Aorta (tissue), 5 donors: ENCODE results near the gene PLXND1. TPM values are rescaled to one million over a fixed set of nuclear protein-coding genes. Genes with fewer than 3 reads are reported as not detected.
A peak's percentile ranks its signal among the peaks of the same experiment; 100 is the strongest.

Experiments
- ATAC-seq: fragments of 200-7000 bp; cut with Tn5 transposase; one replicate; pipeline ENCODE4 v1.9.1; 2022; ENCODE audit warnings: moderate library complexity; ENCODE audit not compliant: low FRiP score
- DNase-seq, 2 donors: peaks; one replicate each; pipeline ENCODE4 v3.0.0-alpha.2; 2020
- H3K27ac ChIP-seq, 2 donors: one replicate each; pipeline ENCODE4 v1.5.1; 2013; ENCODE audit warnings: low read length in 2 of 2, mild to moderate bottlenecking in 2 of 2, moderate library complexity in 2 of 2, control low read depth in 1 of 2, inconsistent platforms in 1 of 2, low read depth in 1 of 2
- H3K27me3 ChIP-seq, 2 donors: one replicate each; pipeline ENCODE4 v1.6.1; 2013; ENCODE audit warnings: control low read depth in 1 of 2, low read length in 1 of 2, mild to moderate bottlenecking in 1 of 2, moderate library complexity in 1 of 2; ENCODE audit not compliant: insufficient read depth in 2 of 2, control insufficient read depth in 1 of 2
- H3K36me3 ChIP-seq, 2 donors: one replicate each; pipeline ENCODE4 v1.6.1; 2013; ENCODE audit warnings: control low read depth in 1 of 2, low read length in 1 of 2, mild to moderate bottlenecking in 1 of 2; ENCODE audit not compliant: insufficient read depth in 2 of 2, control insufficient read depth in 1 of 2
- H3K4me1 ChIP-seq, 2 donors: one replicate each; pipeline ENCODE4 v1.6.1; 2013; ENCODE audit warnings: low read length in 2 of 2, control low read depth in 1 of 2, mild to moderate bottlenecking in 1 of 2, moderate library complexity in 1 of 2; ENCODE audit not compliant: insufficient read depth in 2 of 2, control insufficient read depth in 1 of 2
- H3K4me3 ChIP-seq, 2 donors: one replicate each; pipeline ENCODE4 v1.5.1; 2013; ENCODE audit warnings: low read length in 2 of 2, control low read depth in 1 of 2, mild to moderate bottlenecking in 1 of 2
- H3K9me3 ChIP-seq: one replicate; pipeline ENCODE4 v1.6.1; 2013; ENCODE audit warnings: mild to moderate bottlenecking, low read length; ENCODE audit not compliant: control insufficient read depth
- WGBS, 2 donors: extraction: QIAGEN DNeasy Blood & Tissue Kit; methylation state at CpG; one replicate each; pipeline ENCODE4 v1.1.7; 2013; 5-methylcytosine and 5-hydroxymethylcytosine counted together
- intact Hi-C, 2 donors: fragments of 100-400 bp; cut with DNase I; formaldehyde crosslinking; loops; one replicate each; pipeline versions ENCODE4 v1.14.2 to v1.15.0; 2022
- polyA plus RNA-seq, 2 donors: library from polyadenylated mRNA; stranded (reverse); fragments of 200-250 nt; gene quantifications; one replicate each; pipeline ENCODE4 v1.2.3, GENCODE V29; 2013
- total RNA-seq, 2 donors: library from RNA; stranded (reverse); fragmentation: NEBNext Ultra II Directional; extraction: Animal tissue kit (Norgen Biotek cat#: 25700); gene quantifications; one replicate each; pipeline ENCODE4 v1.2.1, GENCODE V29; 2021
- donor health status: healthy with polysubstance abuse.
- donor health status: Bipolar disorder and iron deficiency.
- donor health status: DM: no; HTN: no; CAD: no.
- donor health status: DM: no; HTN: no; CAD: no.
- donor health status: DM: yes; HTN: yes; CAD: no.

PLXND1 gene
- total and polyA plus RNA-seq, 4 donors, result 55.5 to 358 (median 163) TPM

- ATAC-seq (no peak), DNase-seq (no peak)
- intact Hi-C loops, result loop anchor here (5.0 kb wide), 2 partner anchors 37 to 73 kb away; no protein-coding TSS in a partner anchor
- Histone ChIP-seq H3K27ac (peak overlapping the region in 1 of 2 donors; percentile 8), H3K4me3 (no peak overlapping the region), H3K9me3 (no peaks in the 10 kb centered on the region), H3K27me3 (no peaks in the 10 kb centered on the region), H3K4me1 (no peaks in the 10 kb centered on the region), H3K36me3 (no peaks in the 10 kb centered on the region)
- WGBS, 2 donors, result 90 to 95% methylated on average over 21 of the region's 21 CpGs
Observed at GRCh38 chr3:129564981-129565644, 41.4 kb downstream of the PLXND1 start.

GRCh38 chr3:129563850-129564535 lies 42.5 kb downstream of the PLXND1 start:
- intact Hi-C loops, result loop anchor here (5.0 kb wide), 2 partner anchors 38 to 72 kb away; no protein-coding TSS in a partner anchor
- DNase-seq (no peak), ATAC-seq (no peak)
- no peaks in the 10 kb centered on the region for H3K27me3 ChIP-seq
- no peaks in the 10 kb centered on the region for H3K4me1 ChIP-seq
- peak overlapping the region in 1 of 2 donors; percentile 49 for H3K27ac ChIP-seq
- H3K9me3 ChIP-seq, result no peaks in the 10 kb centered on the region
- WGBS, 2 donors, result 47 to 53% methylated on average over 8 of the region's 8 CpGs
- H3K36me3 ChIP-seq, result no peaks in the 10 kb centered on the region
- H3K4me3 ChIP-seq, result no peak overlapping the region

- DNase-seq, result no peak
- Histone ChIP-seq H3K27me3 (no peaks in the 10 kb centered on the region), H3K27ac (no peak overlapping the region), H3K4me3 (no peak overlapping the region), H3K36me3 (no peaks in the 10 kb centered on the region), H3K4me1 (no peaks in the 10 kb centered on the region), H3K9me3 (no peaks in the 10 kb centered on the region)
- ATAC-seq, result no peak
- intact Hi-C loops, result loop anchor here (5.0 kb wide), 2 partner anchors 39 to 71 kb away; no protein-coding TSS in a partner anchor
- WGBS, 2 donors, result 94 to 95% methylated on average over 12 of the region's 12 CpGs
Observed at GRCh38 chr3:129563332-129563731, 43.1 kb downstream of the PLXND1 start.

- WGBS, 2 donors, result 89 to 92% methylated on average over 19 of the region's 19 CpGs
- Histone ChIP-seq H3K4me1 (no peaks in the 10 kb centered on the region), H3K27ac (no peak overlapping the region)
Observed at GRCh38 chr3:129562803-129563202, 43.7 kb downstream of the PLXND1 start.

GRCh38 chr3:129561619-129562248 lies 44.7 kb downstream of the PLXND1 start:
- no peaks in the 10 kb centered on the region for H3K9me3 ChIP-seq
- H3K4me3 ChIP-seq, result no peak overlapping the region
- no peaks in the 10 kb centered on the region for H3K4me1 ChIP-seq
- no peak for ATAC-seq
- intact Hi-C loops, result loop anchor here (2.0 to 5.0 kb wide), 3 partner anchors 35 to 69 kb away; no protein-coding TSS in a partner anchor
- 66 to 68% methylated on average over 18 of the region's 18 CpGs for WGBS, 2 donors
- no peak for DNase-seq
- H3K27me3 ChIP-seq, result no peaks in the 10 kb centered on the region
- H3K27ac ChIP-seq, result peak overlapping the region in 1 of 2 donors; percentile 41
- no peaks in the 10 kb centered on the region for H3K36me3 ChIP-seq

More at GRCh38 chr3:129562803-129563202, 43.7 kb downstream of the PLXND1 start:
- no peaks in the 10 kb centered on the region for H3K36me3 ChIP-seq
- H3K27me3 ChIP-seq, result no peaks in the 10 kb centered on the region
- H3K9me3 ChIP-seq, result no peaks in the 10 kb centered on the region
- H3K4me3 ChIP-seq, result no peak overlapping the region
- intact Hi-C loops, result loop anchor here (5.0 kb wide), 2 partner anchors 39 to 71 kb away; no protein-coding TSS in a partner anchor
- DNase-seq (no peak), ATAC-seq (no peak)

DNA sequence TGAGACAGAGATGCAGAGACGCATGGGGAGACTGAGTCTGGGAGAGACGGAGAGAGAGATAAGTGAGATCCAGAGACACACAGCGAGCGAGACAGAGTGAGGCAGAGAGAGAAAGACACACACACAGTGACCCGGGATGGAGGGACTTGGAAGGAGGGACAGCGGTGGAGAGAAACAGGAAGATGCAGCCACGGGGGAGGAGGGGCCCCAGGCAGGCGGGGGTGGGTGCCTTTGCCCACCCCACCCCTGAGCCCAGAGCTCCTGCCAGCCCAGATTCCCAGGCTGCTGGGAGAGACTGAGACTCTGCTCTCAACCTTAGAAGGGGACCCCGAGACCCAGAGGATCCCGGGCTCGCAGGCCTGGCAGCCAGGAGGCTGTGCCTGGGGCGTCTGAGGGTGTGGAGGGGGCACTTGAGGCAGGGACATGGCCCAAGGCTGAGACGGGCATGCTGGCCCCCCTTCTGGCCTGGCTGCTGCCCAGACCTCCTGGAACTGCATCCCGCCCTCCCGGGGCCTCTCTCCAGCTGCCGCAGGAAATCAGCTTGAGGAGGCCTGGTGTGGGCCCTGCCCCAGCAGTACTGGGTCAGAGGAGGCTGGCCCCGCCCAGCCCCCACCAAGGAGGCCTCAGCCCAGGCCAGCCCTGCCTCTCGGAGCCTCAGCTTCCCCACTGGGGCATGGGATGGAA lies 45.4 kb downstream of the PLXND1 start:
- Histone ChIP-seq H3K27ac (peak overlapping the region; percentile 67 to 83), H3K4me1 (no peaks in the 10 kb centered on the region), H3K9me3 (no peaks in the 10 kb centered on the region), H3K36me3 (no peaks in the 10 kb centered on the region), H3K27me3 (no peaks in the 10 kb centered on the region), H3K4me3 (no peak overlapping the region)
- intact Hi-C loops, result loop anchor here (2.0 to 5.0 kb wide), 3 partner anchors 36 to 69 kb away; no protein-coding TSS in a partner anchor
- 4 to 6% methylated on average over 15 to 18 of the region's 18 CpGs for WGBS, 2 donors
- ATAC-seq (peak; percentile 86), DNase-seq (peak; percentile 93 to 95)

GRCh38 chr3:129560269-129560787 lies 46.1 kb downstream of the PLXND1 start:
- H3K4me3 ChIP-seq, result no peak overlapping the region
- 35% methylated on average over 16 of the region's 16 CpGs for WGBS, 2 donors
- DNase-seq (peak; percentile 80 to 90), ATAC-seq (peak; percentile 53)
- H3K27ac ChIP-seq, result peak overlapping the region in 1 of 2 donors; percentile 22
- no peaks in the 10 kb centered on the region for H3K9me3 ChIP-seq
- intact Hi-C loops, result loop anchor here (2.0 to 5.0 kb wide), 3 partner anchors 36 to 68 kb away; no protein-coding TSS in a partner anchor
- no peaks in the 10 kb centered on the region for H3K27me3 ChIP-seq
- no peaks in the 10 kb centered on the region for H3K36me3 ChIP-seq
- no peaks in the 10 kb centered on the region for H3K4me1 ChIP-seq

- WGBS, 2 donors, result 68 to 69% methylated on average over 20 of the region's 20 CpGs
- no peaks in the 10 kb centered on the region for H3K4me1 ChIP-seq
- DNase-seq (no peak), ATAC-seq (no peak)
- intact Hi-C loops, result loop anchor here (2.0 to 5.0 kb wide), 4 partner anchors 37 to 67 kb away; no protein-coding TSS in a partner anchor
- H3K4me3 ChIP-seq, result no peak overlapping the region
- no peak overlapping the region for H3K27ac ChIP-seq
- no peaks in the 10 kb centered on the region for H3K36me3 ChIP-seq
- no peaks in the 10 kb centered on the region for H3K9me3 ChIP-seq
- no peaks in the 10 kb centered on the region for H3K27me3 ChIP-seq
Observed at GRCh38 chr3:129559565-129560079, 46.9 kb downstream of the PLXND1 start.
